HFFc6 (cell line): ENCODE data around the gene XPO4. TPM values are rescaled to one million over a fixed set of nuclear protein-coding genes. Genes with fewer than 3 reads are reported as not detected.

Experiments used
- DNase-seq: peaks from one replicate; pipeline ENCODE4 v3.0.0-alpha.2; 2018
- H3K27ac Mint-ChIP-seq: 2 replicates; pipeline ENCODE4 v1.8.0; 2020; ENCODE audit warnings: mild to moderate bottlenecking, mixed read lengths
- H3K27me3 Mint-ChIP-seq: 2 replicates; pipeline ENCODE4 v1.8.0; 2021; ENCODE audit warnings: mild to moderate bottlenecking, moderate library complexity, mixed read lengths; ENCODE audit not compliant: insufficient read depth
- H3K36me3 Mint-ChIP-seq: 2 replicates; pipeline ENCODE4 v1.8.0; 2021; ENCODE audit warnings: low read depth, mixed read lengths
- H3K4me1 Mint-ChIP-seq: 2 replicates; pipeline ENCODE4 v1.8.0; 2020; ENCODE audit warnings: low read depth, mixed read lengths
- H3K4me3 Mint-ChIP-seq: 2 replicates; pipeline ENCODE4 v1.8.0; 2020; ENCODE audit warnings: mild to moderate bottlenecking, moderate library complexity, mixed read lengths
- H3K9me3 Mint-ChIP-seq: 2 replicates; pipeline ENCODE4 v1.8.0; 2020; ENCODE audit warnings: mild to moderate bottlenecking, mixed read lengths
- total RNA-seq, 6 experiments: library from RNA; stranded (reverse); fragmentation: NEBNext Ultra II Directional; extraction: Animal tissue kit (Norgen Biotek cat#: 25700); gene quantifications; 2 replicates in 1 of 6; 3 replicates in 5 of 6; pipeline ENCODE4 v1.2.3, GENCODE V29; 2021
- TF ChIP-seq, protein P1 (sequence below): fragments of 200-600 bp; sonication (generic); IDR thresholded peaks from 2 replicates; pipeline ENCODE4 v1.5.0; 2021; ENCODE audit warnings: antibody characterized with exemption, mild to moderate bottlenecking

The XPO4 gene
- total RNA-seq, 6 experiments from 2014 or later: 14.2 to 17.6 (median 15.2) TPM

DNA sequence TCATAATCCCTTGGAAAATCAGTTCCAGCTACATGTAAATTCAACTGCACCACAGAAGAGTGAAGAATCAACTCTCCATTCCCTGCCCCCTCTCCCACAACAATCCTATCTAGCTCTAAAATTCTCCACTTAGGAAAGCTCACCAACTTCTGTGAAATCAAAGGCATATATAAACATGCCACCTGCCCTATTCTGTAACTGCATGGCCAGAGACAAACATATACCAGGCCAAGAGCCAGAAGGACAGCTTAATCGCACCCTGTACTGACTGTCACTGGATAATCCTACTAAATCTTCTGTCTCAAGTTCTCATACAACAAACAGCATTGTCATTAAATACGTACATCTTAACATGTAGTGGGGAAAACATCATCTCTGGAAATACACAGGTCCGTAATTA, 70.6 kb downstream of the XPO4 start:
- no peaks in the 10 kb centered on the region for H3K9me3 Mint-ChIP-seq
- H3K4me3 Mint-ChIP-seq: no peak overlapping the region
- H3K36me3 Mint-ChIP-seq: peaks cover 5% of the 10 kb centered on the region; the same call in 1 of the 2 replicates
- H3K27ac Mint-ChIP-seq: no peak overlapping the region
- no peaks in the 10 kb centered on the region for H3K27me3 Mint-ChIP-seq
- DNase-seq: no peak
- peaks cover 22% of the 10 kb centered on the region for H3K4me1 Mint-ChIP-seq
- TF ChIP-seq, protein P1, sequence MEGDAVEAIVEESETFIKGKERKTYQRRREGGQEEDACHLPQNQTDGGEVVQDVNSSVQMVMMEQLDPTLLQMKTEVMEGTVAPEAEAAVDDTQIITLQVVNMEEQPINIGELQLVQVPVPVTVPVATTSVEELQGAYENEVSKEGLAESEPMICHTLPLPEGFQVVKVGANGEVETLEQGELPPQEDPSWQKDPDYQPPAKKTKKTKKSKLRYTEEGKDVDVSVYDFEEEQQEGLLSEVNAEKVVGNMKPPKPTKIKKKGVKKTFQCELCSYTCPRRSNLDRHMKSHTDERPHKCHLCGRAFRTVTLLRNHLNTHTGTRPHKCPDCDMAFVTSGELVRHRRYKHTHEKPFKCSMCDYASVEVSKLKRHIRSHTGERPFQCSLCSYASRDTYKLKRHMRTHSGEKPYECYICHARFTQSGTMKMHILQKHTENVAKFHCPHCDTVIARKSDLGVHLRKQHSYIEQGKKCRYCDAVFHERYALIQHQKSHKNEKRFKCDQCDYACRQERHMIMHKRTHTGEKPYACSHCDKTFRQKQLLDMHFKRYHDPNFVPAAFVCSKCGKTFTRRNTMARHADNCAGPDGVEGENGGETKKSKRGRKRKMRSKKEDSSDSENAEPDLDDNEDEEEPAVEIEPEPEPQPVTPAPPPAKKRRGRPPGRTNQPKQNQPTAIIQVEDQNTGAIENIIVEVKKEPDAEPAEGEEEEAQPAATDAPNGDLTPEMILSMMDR: no peak

DNA sequence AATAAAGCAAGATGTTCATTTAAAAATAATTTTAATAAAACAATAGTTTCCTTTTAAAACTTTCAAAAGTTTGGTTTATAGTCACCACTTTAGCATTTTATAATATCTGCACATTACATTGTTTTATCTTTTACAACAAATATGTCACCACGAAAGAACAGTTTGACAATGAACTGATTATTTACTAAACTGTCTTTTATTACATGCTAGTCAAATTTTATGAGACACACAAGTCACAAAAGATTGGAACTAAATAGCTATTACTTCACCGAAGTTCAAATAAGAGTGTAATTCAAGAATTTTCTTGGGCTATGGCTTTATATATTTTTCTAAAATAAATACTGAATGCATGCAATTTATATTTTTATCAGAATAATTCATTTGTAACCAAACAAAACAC, 71.3 kb downstream of the XPO4 start:
- Mint-ChIP-seq H3K9me3 (no peaks in the 10 kb centered on the region), H3K36me3 (peaks cover 2% of the 10 kb centered on the region; the same call in 1 of the 2 replicates), H3K4me1 (peaks cover 29% of the 10 kb centered on the region), H3K27ac (no peak overlapping the region), H3K27me3 (no peaks in the 10 kb centered on the region), H3K4me3 (no peak overlapping the region)
- TF ChIP-seq, protein P1: no peak
- DNase-seq: no peak

DNA sequence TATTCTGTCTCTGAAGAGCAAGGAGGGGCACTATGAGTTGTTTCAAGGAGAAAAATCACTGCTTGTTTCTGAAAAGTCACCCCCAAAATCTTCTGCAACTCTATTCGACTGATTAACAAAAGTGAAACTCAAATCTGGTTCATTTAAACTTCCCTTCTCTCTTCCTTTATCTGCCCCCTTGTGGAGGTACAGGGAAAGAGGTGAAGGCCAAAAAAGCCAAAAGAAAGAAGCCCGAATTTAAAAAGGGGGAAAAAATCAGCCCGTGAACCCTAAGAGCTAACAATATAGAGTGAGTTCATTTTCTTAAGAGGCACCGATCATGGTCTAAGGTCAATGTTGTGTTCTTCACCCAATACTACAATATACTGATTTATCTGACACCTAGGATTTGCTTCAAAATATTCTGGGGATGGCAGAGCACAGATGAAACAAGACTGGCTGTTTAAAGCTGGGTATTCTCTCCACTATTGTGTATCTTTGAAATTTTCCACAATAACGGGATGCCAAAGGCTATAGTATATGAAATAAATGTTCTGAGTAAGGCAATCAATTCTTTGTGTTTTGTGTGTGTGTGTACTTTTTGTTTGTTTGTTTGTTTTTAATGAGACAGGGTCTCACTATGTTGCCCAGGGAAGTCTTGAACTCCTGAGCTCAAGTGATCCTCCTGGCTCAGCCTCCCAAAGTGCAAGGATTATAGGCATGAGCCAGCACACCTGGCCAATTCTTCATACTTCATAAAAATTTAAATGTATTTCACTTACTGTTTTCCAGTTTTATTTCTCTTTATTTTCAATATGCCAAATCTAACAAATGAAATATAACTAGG, 73.8 kb downstream of the XPO4 start:
- Mint-ChIP-seq H3K9me3 (no peaks in the 10 kb centered on the region), H3K27ac (peak overlapping the region; percentile 51), H3K4me1 (peaks cover 53% of the 10 kb centered on the region), H3K27me3 (no peaks in the 10 kb centered on the region), H3K36me3 (no peaks in the 10 kb centered on the region), H3K4me3 (peak overlapping the region; percentile 77)
- TF ChIP-seq, protein P1: peak; percentile 90
- DNase-seq: peak; percentile 63

DNA sequence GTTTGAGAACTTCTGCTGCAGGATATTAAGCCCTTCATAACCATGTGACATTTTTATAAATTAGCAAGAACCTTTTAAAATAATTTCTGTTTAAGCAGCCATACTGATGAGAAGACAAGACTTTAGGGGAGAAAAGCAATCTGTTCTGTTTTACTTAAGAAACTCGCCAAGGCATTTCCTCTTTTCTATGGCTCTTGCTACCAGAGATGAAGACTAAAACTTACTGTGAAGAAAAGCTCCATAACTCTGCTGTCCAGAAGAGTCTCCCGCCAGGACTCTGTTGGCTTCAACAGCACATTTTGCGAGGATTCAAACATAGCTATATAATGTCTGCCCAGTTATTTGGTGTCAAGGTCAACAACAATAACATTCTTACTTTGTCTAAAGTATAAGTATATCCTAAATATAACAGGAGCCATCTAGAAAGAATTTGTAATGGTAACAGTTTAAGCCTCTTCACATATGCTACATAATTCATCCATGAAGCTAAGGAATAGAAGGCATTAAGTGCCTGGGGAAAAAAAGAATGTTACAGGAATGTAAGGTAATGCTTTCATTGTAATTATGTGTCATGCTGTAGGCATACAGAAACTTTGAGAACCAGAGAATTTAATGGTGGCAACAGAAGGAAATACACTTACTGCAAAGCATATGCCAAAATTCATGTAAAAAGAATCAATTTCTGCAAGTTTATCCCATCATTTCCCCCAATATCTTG, 75.5 kb downstream of the XPO4 start:
- TF ChIP-seq, protein P1: no peak
- no peak overlapping the region for H3K4me3 Mint-ChIP-seq
- DNase-seq: peak; percentile 23
- peak overlapping the region; percentile 44 for H3K27ac Mint-ChIP-seq
- no peaks in the 10 kb centered on the region for H3K36me3 Mint-ChIP-seq
- no peaks in the 10 kb centered on the region for H3K27me3 Mint-ChIP-seq
- H3K9me3 Mint-ChIP-seq: no peaks in the 10 kb centered on the region
- peaks cover 58% of the 10 kb centered on the region for H3K4me1 Mint-ChIP-seq

DNA sequence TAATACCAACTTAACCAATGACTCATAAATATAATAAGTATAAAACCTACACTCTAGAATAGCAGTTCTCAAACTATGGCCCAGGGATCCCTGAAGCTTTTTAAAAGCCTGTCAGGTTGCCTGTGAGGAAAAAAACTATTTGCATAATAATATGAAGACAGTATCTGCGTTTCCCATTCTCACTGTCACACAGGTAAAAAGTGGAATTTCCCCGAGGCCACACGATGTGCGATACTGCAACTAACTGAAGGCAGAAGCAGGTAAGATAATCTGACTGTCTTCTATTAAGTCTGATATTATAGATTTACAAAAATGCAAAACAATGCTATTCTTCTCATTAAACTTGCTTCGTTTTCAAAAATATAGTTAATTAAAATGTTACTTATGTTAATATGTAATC, 76.2 kb downstream of the XPO4 start:
- peaks cover 58% of the 10 kb centered on the region for H3K4me1 Mint-ChIP-seq
- H3K4me3 Mint-ChIP-seq: no peak overlapping the region; the same call in 1 of the 2 replicates
- no peaks in the 10 kb centered on the region for H3K27me3 Mint-ChIP-seq
- no peaks in the 10 kb centered on the region for H3K9me3 Mint-ChIP-seq
- H3K36me3 Mint-ChIP-seq: no peaks in the 10 kb centered on the region; the same call in 1 of the 2 replicates
- DNase-seq: no peak
- no peak overlapping the region for H3K27ac Mint-ChIP-seq
- TF ChIP-seq, protein P1: no peak
